Kidney epithelial cell (primary cell): Measurements from ENCODE around the gene ACAD11. TPM values are rescaled to one million over a fixed set of nuclear protein-coding genes. Genes with fewer than 3 reads are reported as not detected.
"Not testable (repeated sequence)": the region's sequence is repeated elsewhere in the genome, so short reads cannot be mapped to it uniquely, and the experiment has no call there.

Experiments used
- DNase-seq: peaks from one replicate; pipeline ENCODE4 v3.0.0-alpha.2; 2010; ENCODE audit warnings: low read depth
- H3K27me3 ChIP-seq: 2 replicates; pipeline ENCODE4 v1.6.0; 2011; ENCODE audit warnings: low read length; ENCODE audit not compliant: control insufficient read depth, insufficient read depth
- H3K36me3 ChIP-seq: 2 replicates; pipeline ENCODE4 v1.5.1; 2011; ENCODE audit warnings: low read length; ENCODE audit not compliant: control insufficient read depth, insufficient read depth
- H3K4me3 ChIP-seq: 2 replicates; pipeline ENCODE4 v1.5.1; 2011; ENCODE audit warnings: low read depth, mild to moderate bottlenecking, control low read depth, low read length
- total RNA-seq: library from RNA; depleted of rRNA; stranded (reverse); fragments of >200 nt; gene quantifications from 2 replicates; pipeline ENCODE4 v1.2.3, GENCODE V29; 2015
- TF ChIP-seq, protein P1 (sequence below): IDR thresholded peaks from 2 replicates; pipeline ENCODE4 v1.5.1; 2011; ENCODE audit warnings: mild to moderate bottlenecking, moderate library complexity, low read length, control low read depth, inconsistent platforms; ENCODE audit not compliant: insufficient read depth, poor library complexity, severe bottlenecking

ACAD11 gene
- total RNA-seq, 1 donor from 2014 or later, result 24.7 TPM

DNA sequence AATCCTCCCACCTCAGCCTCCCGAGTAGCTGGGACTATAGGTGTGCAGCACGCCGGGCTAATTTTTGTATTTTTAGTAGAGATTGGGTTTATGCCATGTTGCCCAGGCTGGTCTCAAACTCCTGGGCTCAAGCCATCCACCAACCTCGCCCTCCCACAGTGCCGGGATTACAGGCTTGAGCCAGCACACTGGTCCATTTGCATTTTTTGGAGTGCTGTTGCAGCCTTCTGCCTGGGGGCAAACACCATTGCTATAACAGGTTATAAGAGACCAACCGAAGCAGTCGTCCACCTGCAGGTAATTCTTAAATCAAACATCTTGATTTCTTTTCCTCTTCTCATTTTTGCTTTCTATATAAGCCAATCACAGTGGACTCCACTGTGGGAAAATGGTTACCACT is 34.8 kb downstream of the ACAD11 start:
- no peak overlapping the region for H3K4me3 ChIP-seq
- no peaks in the 10 kb centered on the region for H3K36me3 ChIP-seq
- TF ChIP-seq, protein P1, sequence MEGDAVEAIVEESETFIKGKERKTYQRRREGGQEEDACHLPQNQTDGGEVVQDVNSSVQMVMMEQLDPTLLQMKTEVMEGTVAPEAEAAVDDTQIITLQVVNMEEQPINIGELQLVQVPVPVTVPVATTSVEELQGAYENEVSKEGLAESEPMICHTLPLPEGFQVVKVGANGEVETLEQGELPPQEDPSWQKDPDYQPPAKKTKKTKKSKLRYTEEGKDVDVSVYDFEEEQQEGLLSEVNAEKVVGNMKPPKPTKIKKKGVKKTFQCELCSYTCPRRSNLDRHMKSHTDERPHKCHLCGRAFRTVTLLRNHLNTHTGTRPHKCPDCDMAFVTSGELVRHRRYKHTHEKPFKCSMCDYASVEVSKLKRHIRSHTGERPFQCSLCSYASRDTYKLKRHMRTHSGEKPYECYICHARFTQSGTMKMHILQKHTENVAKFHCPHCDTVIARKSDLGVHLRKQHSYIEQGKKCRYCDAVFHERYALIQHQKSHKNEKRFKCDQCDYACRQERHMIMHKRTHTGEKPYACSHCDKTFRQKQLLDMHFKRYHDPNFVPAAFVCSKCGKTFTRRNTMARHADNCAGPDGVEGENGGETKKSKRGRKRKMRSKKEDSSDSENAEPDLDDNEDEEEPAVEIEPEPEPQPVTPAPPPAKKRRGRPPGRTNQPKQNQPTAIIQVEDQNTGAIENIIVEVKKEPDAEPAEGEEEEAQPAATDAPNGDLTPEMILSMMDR, result no peak
- H3K27me3 ChIP-seq, result no peaks in the 10 kb centered on the region
- DNase-seq, result no peak

DNA sequence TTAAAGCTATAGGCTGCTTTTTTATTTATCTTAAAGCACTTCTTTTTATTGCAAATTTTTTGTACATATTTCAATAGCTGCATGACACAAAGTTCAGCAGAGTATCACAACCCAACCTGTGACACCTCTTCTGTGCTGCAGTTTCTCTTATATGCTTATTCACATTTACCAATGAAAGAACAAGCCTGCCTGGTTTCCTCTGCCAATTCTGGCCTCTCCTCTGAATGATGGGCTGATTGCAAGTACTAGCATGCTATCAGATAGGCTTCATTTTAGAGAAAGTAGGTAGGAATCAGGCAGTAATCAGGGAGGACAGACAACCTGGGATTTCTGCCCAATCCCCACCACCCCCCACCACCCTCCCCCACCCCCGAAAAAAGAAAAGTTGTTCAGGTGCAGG is 36.0 kb downstream of the ACAD11 start:
- H3K27me3 ChIP-seq, result no peaks in the 10 kb centered on the region
- TF ChIP-seq, protein P1, result no peak
- no peaks in the 10 kb centered on the region for H3K36me3 ChIP-seq
- no peak overlapping the region for H3K4me3 ChIP-seq
- DNase-seq, result no peak

DNA sequence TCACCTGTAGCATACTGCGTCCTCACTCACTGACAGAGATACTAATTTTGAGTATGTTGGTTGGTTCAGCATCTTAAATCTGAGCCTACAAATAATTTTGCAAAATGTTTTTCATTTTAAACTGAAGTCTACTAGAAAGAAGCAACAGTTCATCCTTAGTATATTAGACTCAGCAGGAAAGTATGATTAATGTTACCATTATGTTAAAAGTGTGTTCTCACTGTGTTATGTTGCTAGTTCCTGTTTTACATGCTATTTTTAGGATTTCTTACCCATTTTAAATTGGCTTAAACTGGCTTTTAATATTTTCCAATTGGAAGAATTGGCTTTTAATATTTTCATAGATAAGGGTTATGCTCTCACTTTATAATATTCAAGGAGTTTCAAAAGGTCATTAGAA is 36.8 kb downstream of the ACAD11 start:
- TF ChIP-seq, protein P1, result no peak
- Histone ChIP-seq H3K27me3 (no peaks in the 10 kb centered on the region), H3K36me3 (no peaks in the 10 kb centered on the region), H3K4me3 (no peak overlapping the region)
- no peak for DNase-seq

DNA sequence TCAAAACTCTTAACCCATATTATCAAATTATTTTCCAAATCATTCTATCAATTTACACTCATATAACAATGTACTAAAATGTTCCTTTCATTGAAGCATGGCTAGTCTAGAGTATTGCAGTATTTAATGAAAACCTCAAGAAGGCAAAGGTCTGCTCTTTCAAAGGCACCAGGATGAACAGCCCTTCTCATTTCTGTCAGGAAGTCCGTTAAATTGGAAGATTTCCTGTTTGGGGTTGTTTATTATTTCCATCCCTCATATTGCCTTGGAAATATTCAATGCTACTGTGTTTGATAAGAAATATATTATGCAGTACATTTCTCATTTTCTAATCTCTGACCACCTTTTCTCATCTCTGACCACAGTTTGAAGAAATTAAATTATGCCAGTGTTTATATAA is 37.5 kb downstream of the ACAD11 start:
- Histone ChIP-seq H3K4me3 (no peak overlapping the region), H3K36me3 (no peaks in the 10 kb centered on the region), H3K27me3 (no peaks in the 10 kb centered on the region)
- no peak for DNase-seq
- TF ChIP-seq, protein P1, result no peak

DNA sequence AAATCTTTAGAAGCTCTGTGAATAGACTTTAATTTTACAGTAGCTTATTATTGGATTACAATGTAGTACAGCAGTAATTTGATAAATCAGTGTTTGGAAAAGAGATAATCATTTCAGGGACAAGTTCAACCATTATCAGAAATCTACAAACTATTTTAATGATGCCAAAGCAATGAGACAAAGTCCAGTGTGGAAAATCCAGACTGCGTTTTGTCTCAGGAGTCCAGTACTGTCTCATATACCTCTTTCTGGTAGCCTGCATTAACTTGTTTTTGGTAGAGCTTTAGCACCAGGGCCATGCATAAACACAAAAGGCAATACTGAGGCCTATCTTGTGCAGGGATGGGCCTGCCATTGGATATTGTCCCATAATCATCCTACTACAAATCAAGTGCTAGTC is 42.8 kb downstream of the ACAD11 start:
- TF ChIP-seq, protein P1, result no peak
- no peak for DNase-seq
- Histone ChIP-seq H3K27me3 (no peaks in the 10 kb centered on the region), H3K36me3 (no peaks in the 10 kb centered on the region), H3K4me3 (no peak overlapping the region)

DNA sequence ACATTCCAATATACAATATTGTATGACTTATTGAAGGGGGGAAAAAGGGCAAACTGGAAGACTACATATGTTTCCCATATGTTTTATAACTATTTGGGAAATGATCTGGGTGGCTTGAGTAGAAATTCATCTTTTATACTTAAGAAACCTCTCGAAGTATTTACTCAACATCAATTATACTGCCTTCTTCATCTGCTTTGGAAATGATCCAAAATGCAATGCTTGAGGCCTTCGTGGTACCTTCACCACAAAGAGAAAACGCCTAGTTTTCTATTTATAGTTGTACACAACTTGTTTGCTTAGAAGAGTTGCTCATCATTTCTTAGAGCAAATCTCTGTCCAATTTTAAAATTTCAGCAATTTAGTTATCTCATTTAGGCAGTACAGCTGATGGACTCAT is 43.7 kb downstream of the ACAD11 start:
- no peaks in the 10 kb centered on the region for H3K36me3 ChIP-seq
- no peak overlapping the region for H3K4me3 ChIP-seq
- TF ChIP-seq, protein P1, result no peak
- H3K27me3 ChIP-seq, result no peaks in the 10 kb centered on the region
- no peak for DNase-seq

DNA sequence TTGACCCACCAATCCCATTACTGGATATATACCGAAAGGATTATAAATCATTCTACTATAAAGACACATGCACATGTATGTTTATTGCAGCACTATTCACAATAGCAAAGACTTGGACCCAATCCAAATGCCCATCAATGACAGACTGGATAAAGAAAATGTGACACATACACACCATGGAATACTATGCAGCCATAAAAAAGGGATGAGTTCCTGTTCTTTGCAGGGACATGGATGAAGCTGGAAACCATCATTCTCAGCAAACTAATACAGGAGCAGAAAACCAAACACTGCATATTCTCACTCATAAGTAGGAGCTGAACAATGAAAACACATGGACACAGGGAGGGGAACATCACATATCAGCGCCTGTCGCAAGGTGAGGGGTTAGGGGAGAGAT is 44.3 kb downstream of the ACAD11 start:
- H3K27me3 ChIP-seq, DNase-seq, H3K4me3 ChIP-seq, H3K36me3 ChIP-seq: not testable (repeated sequence)

DNA sequence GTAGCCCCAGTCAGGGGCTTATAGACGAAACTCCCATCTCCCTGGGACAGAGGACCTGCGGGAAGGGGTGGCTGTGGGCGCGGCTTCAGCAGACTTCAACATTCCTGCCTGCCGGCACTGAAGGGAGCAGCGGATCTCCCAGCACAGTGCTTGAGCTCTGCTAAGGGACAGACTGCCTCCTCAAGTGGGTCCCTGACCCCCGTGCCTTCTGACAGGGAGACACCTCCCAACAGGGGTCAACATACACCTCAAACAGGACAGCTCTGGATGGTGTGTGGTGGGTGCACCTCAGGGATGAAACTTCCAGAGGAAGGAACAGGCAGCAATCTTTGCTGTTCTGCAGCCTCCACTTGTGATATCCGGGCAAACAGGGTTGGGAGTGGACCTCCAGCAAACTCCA is 53.0 kb downstream of the ACAD11 start:
- not testable (repeated sequence) for H3K36me3 ChIP-seq, H3K4me3 ChIP-seq, DNase-seq, H3K27me3 ChIP-seq
